ENCODE measurements around the gene PRKAR2A.
"Not testable (repeated sequence)": the region's sequence is repeated elsewhere in the genome, so short reads cannot be mapped to it uniquely, and the experiment has no call there.

DNA sequence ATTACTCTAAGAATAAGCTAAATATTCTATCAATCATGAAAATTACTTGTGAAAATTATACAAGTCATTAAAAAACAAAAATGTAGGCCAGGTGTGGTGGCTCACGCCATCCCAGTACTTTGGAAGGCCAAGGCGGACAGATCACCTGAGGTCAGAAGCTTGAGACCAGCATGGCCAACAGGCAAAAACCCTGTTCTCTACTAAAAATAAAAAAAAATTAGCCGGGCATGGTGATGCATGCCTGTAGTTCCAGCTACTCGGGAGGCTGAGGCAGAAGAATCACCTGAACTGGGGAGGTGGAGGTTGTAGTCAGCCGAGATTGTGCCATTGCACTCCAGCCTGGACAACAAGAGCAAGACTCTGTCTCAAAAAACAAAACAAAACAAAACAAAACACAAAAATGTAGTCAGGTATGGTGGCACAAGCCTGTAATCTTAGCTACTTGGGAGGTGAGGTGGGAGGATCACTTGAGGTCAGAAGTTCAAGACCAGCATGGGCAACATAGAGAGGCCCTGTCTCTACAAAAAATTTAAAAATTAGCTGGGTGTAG is 87.6 kb downstream of the PRKAR2A start:
- TF ChIP-seq, protein P1, sequence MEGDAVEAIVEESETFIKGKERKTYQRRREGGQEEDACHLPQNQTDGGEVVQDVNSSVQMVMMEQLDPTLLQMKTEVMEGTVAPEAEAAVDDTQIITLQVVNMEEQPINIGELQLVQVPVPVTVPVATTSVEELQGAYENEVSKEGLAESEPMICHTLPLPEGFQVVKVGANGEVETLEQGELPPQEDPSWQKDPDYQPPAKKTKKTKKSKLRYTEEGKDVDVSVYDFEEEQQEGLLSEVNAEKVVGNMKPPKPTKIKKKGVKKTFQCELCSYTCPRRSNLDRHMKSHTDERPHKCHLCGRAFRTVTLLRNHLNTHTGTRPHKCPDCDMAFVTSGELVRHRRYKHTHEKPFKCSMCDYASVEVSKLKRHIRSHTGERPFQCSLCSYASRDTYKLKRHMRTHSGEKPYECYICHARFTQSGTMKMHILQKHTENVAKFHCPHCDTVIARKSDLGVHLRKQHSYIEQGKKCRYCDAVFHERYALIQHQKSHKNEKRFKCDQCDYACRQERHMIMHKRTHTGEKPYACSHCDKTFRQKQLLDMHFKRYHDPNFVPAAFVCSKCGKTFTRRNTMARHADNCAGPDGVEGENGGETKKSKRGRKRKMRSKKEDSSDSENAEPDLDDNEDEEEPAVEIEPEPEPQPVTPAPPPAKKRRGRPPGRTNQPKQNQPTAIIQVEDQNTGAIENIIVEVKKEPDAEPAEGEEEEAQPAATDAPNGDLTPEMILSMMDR (IDR thresholded peaks at IDR 0.05) = not testable (repeated sequence)
- not testable (repeated sequence) for TF ChIP-seq POLR2A (IDR thresholded peaks at IDR 0.05)
